ENCODE results near the gene PRPF6.
"Not testable (repeated sequence)": the region's sequence is repeated elsewhere in the genome, so short reads cannot be mapped to it uniquely, and the experiment has no call there.

The PRPF6 gene

GRCh38 chr20:63970714-63971431, 10.1 kb upstream of the PRPF6 start:
- no peak for TF ChIP-seq CTCF (IDR thresholded peaks at IDR 0.05; ENCODE audit: insufficient read depth, low read length, missing control alignments)
- H3K4me3 ChIP-seq (ENCODE audit: low read depth, low read length), result peak overlapping the region; percentile 68; the same call in 1 of the 2 replicates
- ChIA-PET CTCF (interaction anchor here (0.9 to 5.3 kb wide), 3 partner anchors 10 to 474 kb away, joined by 5 to 73 read pairs (median 15); partner anchors contain the start of genes PRPF6 and PTK6), POLR2A (interaction anchor here (0.6 kb wide), 1 partner anchor 16 kb away, joined by 3 read pairs; no protein-coding TSS in a partner anchor)
- DNase-seq (ENCODE audit: low read depth, low spot score), result no peak

GRCh38 chr20:63971960-63972311, 9.0 kb upstream of the PRPF6 start:
- POLR2A ChIA-PET, result interaction anchor here (0.6 kb wide), 1 partner anchor 17 kb away, joined by 3 read pairs; no protein-coding TSS in a partner anchor
- CTCF ChIA-PET, result interaction anchor here (1.0 to 5.3 kb wide), 4 partner anchors 8 to 475 kb away, joined by 3 to 73 read pairs (median 12); partner anchors contain the start of gene PTK6
- DNase-seq (ENCODE audit: low read depth, low spot score); H3K4me3 ChIP-seq (ENCODE audit: low read depth, low read length): not testable (repeated sequence)

GRCh38 chr20:63972312-63973159, 8.4 kb upstream of the PRPF6 start:
- TF ChIP-seq CTCF (IDR thresholded peaks at IDR 0.05; ENCODE audit: insufficient read depth, low read length, missing control alignments), result no peak
- ChIA-PET CTCF (interaction anchor here (1.0 to 5.3 kb wide), 6 partner anchors 8 to 476 kb away, joined by 3 to 73 read pairs (median 12); partner anchors contain the start of gene PTK6), POLR2A (no interaction called here)
- no peak for DNase-seq (ENCODE audit: low read depth, low spot score)
- H3K4me3 ChIP-seq (ENCODE audit: low read depth, low read length), result no peak overlapping the region

- ChIA-PET CTCF (interaction anchor here (0.6 to 5.3 kb wide), 28 partner anchors 10 to 476 kb away, joined by 3 to 73 read pairs (median 4); partner anchors contain the start of genes ARFRP1, DNAJC5, PTK6 and ZGPAT), POLR2A (interaction anchor here (1.0 kb wide), 1 partner anchor 94 kb away, joined by 3 read pairs; no protein-coding TSS in a partner anchor)
- DNase-seq (ENCODE audit: low read depth, low spot score), result no peak
- no peak overlapping the region for H3K4me3 ChIP-seq (ENCODE audit: low read depth, low read length)
- no peak for TF ChIP-seq CTCF (IDR thresholded peaks at IDR 0.05; ENCODE audit: insufficient read depth, low read length, missing control alignments)
These were observed 7.8 kb upstream of the PRPF6 start for GRCh38 chr20:63973160-63973479.

GRCh38 chr20:63973636-63974401, 7.1 kb upstream of the PRPF6 start:
- ChIA-PET CTCF (interaction anchor here (0.6 to 5.3 kb wide), 43 partner anchors 10 to 477 kb away, joined by 3 to 73 read pairs (median 4); partner anchors contain the start of genes ARFRP1, DNAJC5, PTK6 and STMN3), POLR2A (interaction anchor here (0.6 to 1.0 kb wide), 4 partner anchors 17 to 109 kb away, joined by 3 to 6 read pairs (median 4); partner anchors contain the start of genes TPD52L2 and UCKL1)
- H3K4me3 ChIP-seq (ENCODE audit: low read depth, low read length), result peak overlapping the region; percentile 57
- DNase-seq (ENCODE audit: low read depth, low spot score), result no peak
- peak; percentile 97 for TF ChIP-seq CTCF (IDR thresholded peaks at IDR 0.05; ENCODE audit: insufficient read depth, low read length, missing control alignments)
